ENCODE results near the gene TRIM72.

DNA sequence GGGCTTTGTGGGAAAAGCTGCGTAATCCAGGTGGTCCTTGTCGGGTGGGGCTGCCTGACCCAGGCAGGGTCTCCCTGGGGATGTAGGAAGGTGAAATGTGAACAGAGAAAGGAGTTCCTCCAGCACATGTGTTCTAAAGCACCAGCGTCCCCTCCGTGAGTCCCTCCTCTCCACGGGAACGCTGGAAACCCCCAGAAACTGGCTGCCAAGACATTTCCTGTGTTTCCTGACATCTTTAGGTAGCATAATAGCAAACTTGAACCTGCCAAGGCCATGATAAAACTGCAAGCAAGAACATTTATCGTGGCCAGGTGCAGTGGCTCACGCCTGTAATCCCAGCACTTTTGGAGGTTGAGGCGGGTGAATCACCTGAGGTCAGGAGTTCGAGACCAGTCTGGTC, 15.6 kb downstream of the TRIM72 start:
- TF ChIP-seq ZNF423 (CRISPR knock-in tag; IDR thresholded peaks at IDR 0.05) = no peak
- TF ChIP-seq, protein P1, sequence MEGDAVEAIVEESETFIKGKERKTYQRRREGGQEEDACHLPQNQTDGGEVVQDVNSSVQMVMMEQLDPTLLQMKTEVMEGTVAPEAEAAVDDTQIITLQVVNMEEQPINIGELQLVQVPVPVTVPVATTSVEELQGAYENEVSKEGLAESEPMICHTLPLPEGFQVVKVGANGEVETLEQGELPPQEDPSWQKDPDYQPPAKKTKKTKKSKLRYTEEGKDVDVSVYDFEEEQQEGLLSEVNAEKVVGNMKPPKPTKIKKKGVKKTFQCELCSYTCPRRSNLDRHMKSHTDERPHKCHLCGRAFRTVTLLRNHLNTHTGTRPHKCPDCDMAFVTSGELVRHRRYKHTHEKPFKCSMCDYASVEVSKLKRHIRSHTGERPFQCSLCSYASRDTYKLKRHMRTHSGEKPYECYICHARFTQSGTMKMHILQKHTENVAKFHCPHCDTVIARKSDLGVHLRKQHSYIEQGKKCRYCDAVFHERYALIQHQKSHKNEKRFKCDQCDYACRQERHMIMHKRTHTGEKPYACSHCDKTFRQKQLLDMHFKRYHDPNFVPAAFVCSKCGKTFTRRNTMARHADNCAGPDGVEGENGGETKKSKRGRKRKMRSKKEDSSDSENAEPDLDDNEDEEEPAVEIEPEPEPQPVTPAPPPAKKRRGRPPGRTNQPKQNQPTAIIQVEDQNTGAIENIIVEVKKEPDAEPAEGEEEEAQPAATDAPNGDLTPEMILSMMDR (IDR thresholded peaks at IDR 0.05) = no peak
- TF ChIP-seq, protein P2, sequence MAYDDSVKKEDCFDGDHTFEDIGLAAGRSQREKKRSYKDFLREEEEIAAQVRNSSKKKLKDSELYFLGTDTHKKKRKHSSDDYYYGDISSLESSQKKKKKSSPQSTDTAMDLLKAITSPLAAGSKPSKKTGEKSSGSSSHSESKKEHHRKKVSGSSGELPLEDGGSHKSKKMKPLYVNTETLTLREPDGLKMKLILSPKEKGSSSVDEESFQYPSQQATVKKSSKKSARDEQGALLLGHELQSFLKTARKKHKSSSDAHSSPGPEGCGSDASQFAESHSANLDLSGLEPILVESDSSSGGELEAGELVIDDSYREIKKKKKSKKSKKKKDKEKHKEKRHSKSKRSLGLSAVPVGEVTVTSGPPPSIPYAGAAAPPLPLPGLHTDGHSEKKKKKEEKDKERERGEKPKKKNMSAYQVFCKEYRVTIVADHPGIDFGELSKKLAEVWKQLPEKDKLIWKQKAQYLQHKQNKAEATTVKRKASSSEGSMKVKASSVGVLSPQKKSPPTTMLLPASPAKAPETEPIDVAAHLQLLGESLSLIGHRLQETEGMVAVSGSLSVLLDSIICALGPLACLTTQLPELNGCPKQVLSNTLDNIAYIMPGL (CRISPR knock-in tag; IDR thresholded peaks at IDR 0.05) = no peak
- TF ChIP-seq ZNF121 (CRISPR knock-in tag; IDR thresholded peaks at IDR 0.05) = no peak
